HUDEP-2 (cell line): Measurements from ENCODE around the gene FGD5.
A peak's percentile ranks its signal among the peaks of the same experiment; 100 is the strongest.

Experiments
- DNase-seq, 76 experiments: peaks; one replicate each; lab custom pipeline; 2025; ENCODE audit not compliant: unreplicated experiment in 76 of 76; lab: John Stamatoyannopoulos, UW

Gene FGD5

GRCh38 chr3:14921034-14921616 lies 102.4 kb downstream of the FGD5 start:
- DNase-seq: peak in 72 of 76 experiments; percentile 1 to 90 (median 64)

- DNase-seq: no peak
These were observed 103.3 kb downstream of the FGD5 start for GRCh38 chr3:14921811-14922705.

- DNase-seq: no peak
These were observed 104.1 kb downstream of the FGD5 start for GRCh38 chr3:14922863-14923262.

DNA sequence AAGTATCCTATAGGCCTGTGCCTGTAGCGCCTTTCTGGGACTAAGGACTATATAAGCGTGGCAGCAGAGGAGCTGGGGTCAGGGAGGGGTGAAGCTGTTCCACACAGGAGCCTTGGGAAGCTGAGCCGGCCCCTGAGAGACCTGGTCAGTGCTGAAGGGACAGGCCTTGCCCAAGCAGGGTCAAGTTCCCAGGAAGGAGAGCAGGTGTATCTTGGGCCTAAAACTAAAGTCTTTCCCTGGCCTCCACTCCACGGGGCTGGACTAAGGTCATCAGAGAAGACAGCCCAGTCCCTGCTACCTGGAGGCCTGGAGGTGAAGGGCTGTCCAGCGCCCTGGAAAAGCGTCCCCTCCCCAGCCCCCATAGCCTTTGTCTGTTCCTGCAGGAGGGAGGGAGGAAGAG lies 104.7 kb downstream of the FGD5 start:
- no peak for DNase-seq

DNA sequence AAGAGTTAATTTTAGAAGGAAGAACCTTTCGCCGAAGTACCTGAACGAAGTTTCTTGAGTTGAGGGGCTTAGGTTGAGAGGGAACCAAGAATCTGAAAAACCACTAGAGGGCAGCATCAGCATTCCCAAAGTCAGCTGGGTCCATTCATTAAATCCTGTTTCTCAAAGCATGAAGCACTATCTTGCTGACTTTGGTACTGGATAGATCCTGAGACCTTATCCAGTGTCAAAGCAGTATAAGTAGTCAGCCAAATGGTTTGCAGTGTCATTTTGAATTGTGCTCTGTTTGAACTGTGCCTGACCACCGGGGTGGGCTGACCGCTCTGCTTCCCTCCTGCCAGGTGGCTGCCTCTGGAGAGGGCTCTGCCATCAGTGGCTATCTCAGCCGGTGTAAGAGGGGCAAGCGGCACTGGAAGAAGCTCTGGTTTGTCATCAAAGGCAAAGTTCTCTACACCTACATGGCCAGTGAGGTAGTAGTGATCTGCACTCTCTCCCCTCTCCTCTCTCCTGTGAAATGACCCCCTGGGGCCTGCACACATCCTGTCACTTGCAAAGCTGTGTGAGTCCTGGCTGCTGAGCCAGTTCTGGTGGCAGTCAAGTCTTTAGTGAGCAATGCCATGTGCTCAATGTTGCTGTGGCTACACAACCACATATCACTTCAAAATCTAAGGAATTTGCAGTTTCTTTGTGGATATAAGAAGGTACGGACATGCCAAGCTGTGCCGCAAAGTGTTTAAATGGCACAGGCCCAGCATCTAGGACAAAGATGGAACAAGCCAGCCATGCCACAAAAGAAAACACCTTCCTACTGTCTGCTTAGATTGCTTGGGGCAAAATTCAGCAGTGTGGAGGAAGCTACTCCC lies 107.2 kb downstream of the FGD5 start:
- DNase-seq: peak in 34 of 76 experiments; percentile 4 to 60 (median 38)

- no peak for DNase-seq
These were observed 107.8 kb downstream of the FGD5 start for GRCh38 chr3:14926592-14926991.

GRCh38 chr3:14927308-14927707 lies 108.5 kb downstream of the FGD5 start:
- DNase-seq: no peak

DNA sequence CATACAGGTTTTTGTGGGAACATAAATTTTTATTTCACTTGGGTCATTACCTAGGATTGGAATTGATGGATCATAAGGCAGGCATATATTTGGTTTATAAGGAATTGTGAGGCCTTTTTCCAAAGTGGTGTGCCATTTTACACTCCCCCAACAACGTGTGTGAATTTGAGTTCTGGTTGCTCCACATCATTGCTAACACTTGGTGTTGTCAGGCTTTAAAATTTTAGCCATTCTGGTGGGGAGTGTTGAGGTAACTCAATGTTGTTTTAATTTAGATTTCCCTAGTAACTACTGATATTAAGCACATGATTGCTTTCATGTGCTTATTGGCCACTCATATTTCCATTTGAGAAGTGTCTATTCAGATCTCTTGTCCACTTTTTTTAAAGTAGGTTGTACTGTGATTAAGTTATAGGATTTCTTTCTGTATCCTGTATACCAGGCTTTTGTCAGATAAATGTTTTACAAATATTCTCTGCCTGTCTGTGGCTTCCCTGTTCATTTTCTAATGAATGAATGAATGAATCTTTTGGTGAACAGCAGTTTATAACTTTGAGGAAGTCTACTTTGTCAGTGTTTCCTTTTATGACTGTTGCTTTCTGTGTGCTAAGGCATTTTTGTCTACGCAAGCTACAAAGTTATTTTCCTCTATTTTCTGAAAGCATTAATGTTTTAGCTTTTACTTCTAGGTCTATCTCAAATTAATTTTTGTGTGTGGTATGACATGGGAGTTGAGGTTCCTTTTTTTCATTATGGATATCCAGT lies 110.7 kb downstream of the FGD5 start:
- no peak for DNase-seq

- no peak for DNase-seq
These were observed 115.2 kb downstream of the FGD5 start for GRCh38 chr3:14933820-14934425.

DNA sequence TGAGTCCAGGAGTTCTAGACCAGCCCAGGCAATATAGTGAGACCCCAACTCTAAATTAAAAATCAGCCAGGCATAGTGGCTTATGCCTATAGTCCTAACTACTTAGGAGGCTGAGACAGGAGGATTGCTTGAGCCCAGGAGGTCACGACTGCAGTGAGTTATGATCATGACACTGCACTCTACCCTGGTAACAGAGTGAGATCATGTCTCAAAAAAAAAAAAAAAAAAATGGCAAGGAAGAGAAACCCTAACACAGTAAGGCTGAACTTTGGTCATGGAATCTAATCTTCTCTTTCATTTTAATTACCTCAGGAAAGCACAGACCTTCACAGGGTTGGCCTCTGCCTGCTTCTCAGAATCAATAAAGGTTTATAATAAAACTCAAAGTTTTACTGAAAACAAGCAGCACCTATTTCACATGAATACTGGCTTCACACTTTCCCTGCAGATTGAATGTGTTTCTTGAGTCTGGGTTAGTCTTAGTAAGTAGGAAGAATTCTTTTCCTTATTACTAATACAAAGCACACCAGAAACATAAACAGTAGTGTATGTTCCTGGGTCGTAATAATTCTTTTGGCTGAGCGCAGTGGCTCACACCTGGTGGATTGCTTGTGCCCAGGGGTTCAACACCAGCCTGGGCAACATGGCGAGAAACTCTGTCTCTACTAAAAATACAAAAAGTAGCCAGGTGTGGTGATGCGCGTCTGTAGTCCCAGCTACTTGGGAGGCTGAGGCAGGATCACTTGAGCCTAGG lies 117.0 kb downstream of the FGD5 start:
- no peak for DNase-seq

DNA sequence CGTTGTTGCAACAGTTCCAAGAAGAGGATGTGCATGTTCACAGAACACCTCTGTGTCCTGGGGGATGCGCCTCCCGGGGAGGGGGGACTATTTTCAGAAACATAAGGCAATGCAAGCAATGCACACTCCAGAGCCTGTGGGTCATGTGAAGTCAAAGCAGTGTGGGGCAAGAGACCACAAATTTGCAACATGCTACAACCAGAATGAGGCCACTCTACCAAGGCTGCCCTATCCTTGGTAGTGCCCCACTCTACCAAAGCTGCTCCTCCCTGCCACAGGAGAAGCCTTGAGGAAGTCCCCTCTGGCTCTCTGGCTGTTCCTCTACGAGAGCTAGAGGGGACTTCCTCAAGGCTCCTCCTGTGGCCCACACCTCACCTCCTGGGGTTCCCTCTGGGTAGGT lies 120.2 kb downstream of the FGD5 start:
- no peak for DNase-seq

DNA sequence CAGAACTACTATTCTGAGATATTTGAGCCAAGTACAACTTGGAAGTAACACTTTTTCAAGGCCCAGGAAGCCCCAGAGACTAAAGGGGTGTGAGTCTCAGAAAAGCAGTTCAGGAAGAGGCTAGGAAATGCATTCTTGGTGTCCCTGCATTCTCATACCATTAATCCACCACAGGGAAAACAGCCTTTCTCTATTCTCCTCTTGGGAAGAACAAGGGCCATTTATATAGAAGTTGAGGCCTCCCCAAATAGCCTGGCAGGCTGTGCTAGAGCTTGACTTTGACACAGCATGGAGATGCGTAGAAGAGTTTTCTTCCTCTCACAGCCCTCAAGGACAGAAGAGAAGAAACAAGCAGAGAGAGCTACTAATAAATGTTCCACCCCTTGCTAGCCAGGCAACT lies 123.1 kb downstream of the FGD5 start:
- no peak for DNase-seq

- DNase-seq: no peak
These were observed 124.3 kb downstream of the FGD5 start for GRCh38 chr3:14943042-14943441.

DNA sequence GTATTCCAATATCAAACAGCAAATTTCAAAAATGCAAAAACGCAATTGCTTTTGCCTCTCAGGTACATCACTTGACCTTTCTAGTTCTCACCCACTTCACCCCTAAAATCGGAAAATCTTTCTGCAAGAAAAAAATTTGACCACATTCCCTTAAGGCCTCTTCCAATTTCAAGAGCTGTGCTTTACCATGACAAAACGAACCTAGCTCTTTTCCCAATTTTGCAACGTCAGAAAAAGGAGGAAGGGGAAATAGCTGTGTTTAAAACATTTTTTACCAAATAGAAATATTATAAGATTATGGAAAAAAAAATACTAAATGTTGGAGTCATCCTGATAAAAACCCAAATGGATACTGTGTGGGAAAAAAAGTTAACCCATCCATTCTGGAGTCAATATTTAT lies 127.5 kb downstream of the FGD5 start:
- DNase-seq: no peak

DNA sequence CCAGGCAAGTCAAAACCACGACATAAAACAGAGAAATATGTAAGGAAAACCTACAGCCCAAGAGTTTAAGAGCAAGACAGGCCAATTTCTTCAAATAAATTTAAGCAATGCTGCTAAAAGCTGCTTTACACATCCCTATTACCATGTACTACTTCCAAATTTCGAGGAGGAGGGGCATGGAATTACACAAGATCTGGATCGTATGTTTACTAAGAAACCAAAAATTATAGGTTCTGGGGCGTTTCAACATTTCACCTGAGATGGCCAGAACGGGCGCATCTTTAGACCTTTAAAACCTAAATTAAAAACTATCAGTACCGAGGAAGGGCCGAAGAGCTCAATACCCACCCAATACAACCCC lies 128.0 kb downstream of the FGD5 start:
- no peak for DNase-seq

GRCh38 chr3:14947100-14947885 lies 128.5 kb downstream of the FGD5 start, which contains the start of gene NR2C2:
Gene NR2C2, plus strand, starts transcription at chr3:14947583. Its CDS starts 56,332 bp downstream, at chr3:15003915.
- DNase-seq: peak in 73 of 76 experiments; percentile 10 to 85 (median 72)

GRCh38 chr3:14947886-14948608 lies 129.3 kb downstream of the FGD5 start:
- peak; percentile 18 to 99 (median 93) for DNase-seq

DNA sequence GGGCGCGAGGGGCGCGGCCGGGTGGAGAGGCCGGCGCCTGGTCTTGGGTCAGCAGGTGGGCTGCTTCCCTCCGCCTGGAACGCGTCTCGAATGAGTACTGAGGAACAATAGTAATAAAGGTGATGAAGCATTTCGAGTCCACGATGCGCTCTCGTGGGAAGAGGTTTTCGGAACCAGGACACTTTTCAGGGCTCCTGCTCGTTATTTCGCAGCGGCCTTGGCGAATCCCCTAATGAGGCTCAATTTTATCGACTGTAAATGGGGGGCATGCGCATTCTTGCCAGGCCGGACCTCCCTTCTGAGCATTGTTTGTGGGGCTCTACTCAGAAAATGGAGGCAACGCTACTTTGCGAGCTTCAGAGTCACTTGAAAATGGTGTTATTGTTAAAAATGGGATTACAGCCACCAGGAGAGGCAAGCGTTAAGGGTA lies 129.9 kb downstream of the FGD5 start:
- peak in 2 of 76 experiments; percentile 75 to 79 for DNase-seq
